Measurements from ENCODE around the gene KRTAP5-3.

The KRTAP5-3 gene

DNA sequence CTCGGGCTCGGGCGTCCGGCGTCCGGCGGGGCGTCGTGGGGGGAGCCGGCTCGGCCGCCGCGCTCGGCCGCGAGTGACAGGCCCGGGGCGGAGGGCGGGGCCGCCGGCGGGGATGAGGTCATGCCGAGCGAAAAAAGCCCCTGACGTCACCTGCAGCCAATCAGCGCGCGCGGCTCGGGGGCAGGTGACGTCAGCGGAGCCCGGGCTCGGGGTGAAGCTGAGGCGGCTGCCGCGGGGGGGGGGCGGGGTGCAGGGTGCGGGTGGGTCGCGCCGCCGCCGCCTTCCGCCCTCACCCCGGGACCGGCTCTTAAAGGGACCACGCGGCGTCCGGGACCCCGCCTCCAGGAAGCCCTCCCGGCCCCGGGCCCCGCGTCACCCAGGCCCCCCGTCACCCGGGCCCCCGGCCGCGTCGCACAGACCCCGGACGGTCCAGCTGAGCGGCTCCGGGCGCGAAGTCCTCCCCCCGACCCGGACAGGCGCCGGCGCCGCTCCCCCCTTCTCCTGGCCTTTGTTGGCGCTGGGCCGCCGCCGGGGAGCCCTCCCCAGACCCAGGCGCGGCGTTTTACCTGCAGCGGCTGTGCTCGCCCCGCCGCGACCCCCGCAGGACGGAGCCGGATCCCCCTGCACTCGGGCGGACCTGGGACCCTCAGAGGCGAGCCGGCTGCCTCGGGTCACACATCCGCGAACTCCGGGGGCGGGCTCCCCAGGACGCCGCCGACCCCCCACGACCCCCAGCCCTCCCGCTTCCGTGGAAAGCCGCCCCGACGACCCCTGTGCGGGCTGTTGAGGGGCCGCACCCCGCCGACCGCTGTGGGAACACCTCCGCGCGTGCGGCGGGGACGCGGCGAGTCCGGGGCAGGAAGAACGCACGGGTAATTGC, 35.8 kb downstream of the KRTAP5-3 start, which contains the start of gene DUSP8:
Gene DUSP8 (minus strand): TSS at position 75 of the 880 bp plus-strand sequence. CDS start 6,445 bp downstream, outside the sequence.
- peaks cover 13 to 29% of the 10 kb centered on the region in 2 donors for H3K4me1 Mint-ChIP-seq
- DNase-seq, result peak; percentile 66
- no peak within 1 kb of the TSS for H3K27ac Mint-ChIP-seq
- peak; percentile 47 to 56 for ATAC-seq (replicated peaks)
- H3K36me3 Mint-ChIP-seq, result no peaks in the 10 kb centered on the region
- no peaks in the 10 kb centered on the region for H3K9me3 Mint-ChIP-seq
- peak within 1 kb of the TSS; percentile 50 to 72 for H3K4me3 Mint-ChIP-seq
- H3K27me3 Mint-ChIP-seq, result peaks cover 46 to 66% of the 10 kb centered on the region in 2 donors

DNA sequence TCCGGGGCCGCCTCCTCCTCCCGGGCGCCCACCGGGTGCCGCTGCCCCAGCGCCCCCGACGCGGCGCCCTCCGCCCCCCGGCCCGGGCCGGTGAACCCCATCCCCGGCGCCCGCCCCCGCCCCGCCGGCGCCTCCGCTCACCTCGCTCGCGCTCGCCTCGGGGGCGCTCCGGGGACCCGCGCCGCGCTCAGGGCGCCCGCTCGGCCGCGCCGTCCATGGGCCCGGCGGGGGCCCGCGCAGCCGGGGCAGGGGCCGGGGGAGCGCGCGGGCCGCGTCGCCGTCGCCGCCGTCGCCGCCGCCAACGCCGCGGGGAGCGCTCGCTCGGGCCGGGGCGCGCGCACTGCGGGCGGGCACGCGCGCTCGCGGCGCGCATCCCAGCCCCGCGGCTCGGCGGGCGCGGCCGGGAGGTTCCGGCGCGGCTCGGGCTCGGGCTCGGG, 36.5 kb downstream of the KRTAP5-3 start:
- DNase-seq (no peak), ATAC-seq (replicated peaks) (no peak)
- no peak overlapping the region for H3K4me3 Mint-ChIP-seq
- H3K27me3 Mint-ChIP-seq, result peaks cover 47 to 68% of the 10 kb centered on the region in 2 donors
- no peak overlapping the region for H3K27ac Mint-ChIP-seq
- no peaks in the 10 kb centered on the region for H3K36me3 Mint-ChIP-seq
- no peaks in the 10 kb centered on the region for H3K9me3 Mint-ChIP-seq
- H3K4me1 Mint-ChIP-seq, result peaks cover 13 to 29% of the 10 kb centered on the region in 2 donors

DNA sequence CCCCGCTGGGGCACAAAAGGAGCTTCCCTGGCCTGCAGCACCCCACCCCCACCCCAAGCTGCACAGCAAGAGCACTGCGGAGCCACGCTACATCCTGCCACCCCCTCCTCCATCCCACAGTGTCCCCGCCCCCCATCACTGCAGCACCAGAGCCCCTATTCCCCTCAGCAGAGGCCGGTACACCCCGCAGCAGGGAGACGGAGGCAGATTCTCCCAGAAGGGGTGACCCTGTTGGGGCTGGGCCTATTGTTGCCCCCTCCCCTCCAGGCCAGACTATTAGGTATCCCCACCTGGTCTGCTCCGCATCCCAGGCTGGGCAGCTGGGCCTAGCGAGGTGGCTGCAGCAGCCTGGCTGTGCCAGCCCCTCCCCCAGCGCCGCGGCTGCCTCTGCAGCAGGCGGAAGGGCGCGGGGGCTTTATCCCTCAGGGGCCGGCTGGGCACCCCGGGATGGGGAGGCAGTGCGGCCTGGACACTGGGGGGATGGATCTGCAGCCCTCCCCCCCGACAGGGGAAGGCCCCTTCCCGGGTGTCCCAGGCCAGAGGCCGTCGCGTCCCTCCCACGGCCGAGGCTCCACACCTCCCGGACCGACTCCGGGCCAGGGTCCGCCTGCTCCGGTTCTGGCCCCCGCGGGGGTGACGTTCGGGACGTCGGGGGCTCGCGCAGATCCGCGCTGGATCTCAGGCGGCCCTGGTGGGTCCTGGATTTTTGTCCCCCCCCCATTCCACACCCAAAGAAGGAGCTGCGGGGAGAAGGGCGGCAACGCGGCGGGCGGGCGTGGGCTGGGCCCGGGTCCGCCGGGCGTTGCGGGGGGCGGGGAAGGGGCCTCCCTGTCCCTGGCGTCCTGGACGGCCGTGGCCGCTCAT, 37.1 kb downstream of the KRTAP5-3 start:
- DNase-seq (no peak), ATAC-seq (replicated peaks) (no peak)
- Mint-ChIP-seq H3K27ac (peak overlapping the region; percentile 42), H3K4me1 (peaks cover 13 to 29% of the 10 kb centered on the region in 2 donors), H3K36me3 (no peaks in the 10 kb centered on the region), H3K9me3 (no peaks in the 10 kb centered on the region), H3K27me3 (peaks cover 46 to 70% of the 10 kb centered on the region in 2 donors), H3K4me3 (peak overlapping the region; percentile 35 to 39)

DNA sequence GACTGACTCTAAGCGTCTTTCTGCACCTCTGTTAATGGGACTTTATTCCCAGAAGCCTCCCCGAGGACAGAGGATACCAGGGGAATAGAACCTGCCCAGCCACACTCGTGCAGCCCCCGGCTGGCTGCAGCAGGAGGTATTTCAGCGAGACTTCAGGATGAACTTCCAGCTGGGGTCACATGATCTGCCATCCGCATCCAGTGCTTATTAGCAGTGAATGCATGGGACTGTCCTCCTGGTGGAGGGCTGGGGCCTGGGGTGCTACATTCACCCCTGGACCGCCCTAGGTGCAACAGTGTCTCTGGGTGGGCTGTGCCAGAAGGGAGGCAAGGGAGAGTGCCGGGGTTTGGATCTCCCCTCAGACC, 37.8 kb downstream of the KRTAP5-3 start:
- H3K36me3 Mint-ChIP-seq, result no peaks in the 10 kb centered on the region
- no peaks in the 10 kb centered on the region for H3K9me3 Mint-ChIP-seq
- peak overlapping the region; percentile 42 for H3K27ac Mint-ChIP-seq
- peak overlapping the region in 1 of 2 donors; percentile 35 for H3K4me3 Mint-ChIP-seq
- peaks cover 13 to 29% of the 10 kb centered on the region in 2 donors for H3K4me1 Mint-ChIP-seq
- H3K27me3 Mint-ChIP-seq, result peaks cover 43 to 71% of the 10 kb centered on the region in 2 donors
- ATAC-seq (replicated peaks), result no peak
- DNase-seq, result no peak

DNA sequence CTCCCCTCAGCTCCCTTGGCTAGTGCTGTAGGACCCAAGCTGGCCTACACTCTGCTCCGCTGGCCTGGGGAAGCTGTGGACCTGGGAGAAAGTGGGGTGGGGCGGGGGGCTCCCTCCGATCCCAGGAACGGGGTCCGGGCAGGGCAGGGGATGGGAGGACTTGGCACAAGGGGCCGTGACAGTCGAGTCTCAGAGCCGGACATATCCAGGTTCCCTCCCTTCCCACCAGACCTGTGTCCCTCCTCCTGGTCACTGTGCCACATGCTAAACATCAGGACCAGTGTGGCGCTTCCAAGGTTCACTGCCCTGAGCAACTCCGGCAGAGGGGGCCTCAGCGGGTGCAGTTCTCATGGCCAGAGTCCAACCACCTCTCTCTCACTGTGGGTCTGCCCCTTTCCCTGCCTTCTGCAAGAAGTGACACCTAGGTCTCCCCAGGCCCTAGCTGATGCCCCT, 38.2 kb downstream of the KRTAP5-3 start:
- DNase-seq, result no peak
- Mint-ChIP-seq H3K4me1 (peaks cover 13 to 29% of the 10 kb centered on the region in 2 donors), H3K27me3 (peaks cover 41 to 71% of the 10 kb centered on the region in 2 donors), H3K9me3 (no peaks in the 10 kb centered on the region), H3K4me3 (no peak overlapping the region), H3K27ac (no peak overlapping the region), H3K36me3 (no peaks in the 10 kb centered on the region)
- ATAC-seq (replicated peaks), result no peak

DNA sequence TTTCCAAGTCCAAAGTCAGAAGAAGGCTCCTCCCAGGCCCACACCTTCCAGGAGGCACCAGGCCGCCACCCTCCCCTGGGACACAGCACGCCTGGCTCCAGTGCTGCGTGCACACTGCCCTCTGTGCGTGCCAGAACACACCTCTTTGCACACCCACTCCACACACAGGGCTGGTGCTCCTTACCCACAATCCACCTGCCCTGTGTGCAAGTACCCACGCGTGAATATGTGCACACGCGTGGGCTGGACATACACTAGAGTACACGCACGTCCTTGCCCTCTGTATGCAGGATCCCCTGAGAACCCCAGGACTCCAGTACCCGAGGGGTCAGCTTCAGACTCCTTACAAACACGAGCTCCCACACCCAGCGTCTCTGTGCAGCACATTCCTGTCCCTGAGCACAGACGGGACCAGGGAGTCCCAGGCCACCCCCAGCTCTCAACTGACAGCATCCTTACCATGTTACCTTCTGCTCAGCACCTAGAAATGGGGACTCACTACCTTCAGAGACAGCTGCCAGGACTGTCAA, 38.9 kb downstream of the KRTAP5-3 start:
- no peak overlapping the region for H3K4me3 Mint-ChIP-seq
- H3K4me1 Mint-ChIP-seq, result peaks cover 13 to 28% of the 10 kb centered on the region in 2 donors
- H3K36me3 Mint-ChIP-seq, result no peaks in the 10 kb centered on the region
- H3K27ac Mint-ChIP-seq, result no peak overlapping the region
- DNase-seq (no peak), ATAC-seq (replicated peaks) (no peak)
- no peaks in the 10 kb centered on the region for H3K9me3 Mint-ChIP-seq
- H3K27me3 Mint-ChIP-seq, result peaks cover 42 to 73% of the 10 kb centered on the region in 2 donors

DNA sequence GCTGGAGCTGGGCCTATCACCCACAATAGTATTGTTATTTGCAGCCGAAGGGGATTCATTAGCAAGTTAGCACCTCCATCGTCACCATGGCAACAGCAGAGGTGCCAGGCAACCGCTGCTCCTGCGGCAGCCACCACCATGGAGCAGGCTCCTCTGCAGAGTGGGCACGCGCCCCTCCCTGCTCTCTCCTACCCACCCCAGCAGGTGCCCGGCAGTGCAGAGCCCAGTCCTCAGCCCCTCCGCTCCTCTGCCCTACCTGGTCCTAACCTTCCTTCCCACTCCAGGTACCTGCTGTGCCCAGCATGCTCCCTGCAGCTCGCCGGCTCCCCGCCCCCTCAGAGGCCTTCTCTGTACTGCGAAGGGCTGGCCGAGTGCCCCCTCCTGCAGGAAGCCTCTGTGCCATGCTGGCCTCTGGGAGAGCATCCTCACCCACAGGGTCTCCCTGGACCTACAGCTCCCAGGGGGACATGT, 39.8 kb downstream of the KRTAP5-3 start:
- Mint-ChIP-seq H3K36me3 (no peaks in the 10 kb centered on the region), H3K4me1 (peaks cover 6 to 20% of the 10 kb centered on the region in 2 donors), H3K9me3 (no peaks in the 10 kb centered on the region), H3K4me3 (no peak overlapping the region), H3K27me3 (peaks cover 41 to 79% of the 10 kb centered on the region in 2 donors), H3K27ac (no peak overlapping the region)
- DNase-seq, result no peak
- no peak for ATAC-seq (replicated peaks)

DNA sequence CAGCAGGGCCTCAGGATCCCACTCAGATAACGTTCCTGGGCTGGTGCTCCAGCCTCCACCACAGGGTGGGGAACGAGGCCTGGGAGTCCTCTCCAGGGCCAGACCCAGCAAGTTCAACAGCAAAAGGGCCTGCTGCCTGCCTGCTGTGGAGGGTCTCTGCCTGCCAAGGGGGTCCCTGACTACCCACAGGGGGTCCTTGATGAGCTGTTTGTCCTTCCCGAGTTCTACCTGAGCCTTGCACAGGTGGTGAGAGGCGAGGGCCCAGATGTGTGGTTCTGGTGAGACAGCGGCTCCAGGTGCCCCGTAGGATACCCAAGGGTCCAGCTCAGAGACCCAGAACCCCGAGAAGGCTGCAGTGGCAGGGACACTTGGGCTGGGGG, 40.6 kb downstream of the KRTAP5-3 start:
- H3K36me3 Mint-ChIP-seq, result no peaks in the 10 kb centered on the region
- no peak for DNase-seq
- ATAC-seq (replicated peaks), result no peak
- H3K27ac Mint-ChIP-seq, result no peak overlapping the region
- H3K9me3 Mint-ChIP-seq, result no peaks in the 10 kb centered on the region
- peaks cover 41 to 80% of the 10 kb centered on the region in 2 donors for H3K27me3 Mint-ChIP-seq
- no peak overlapping the region for H3K4me3 Mint-ChIP-seq
- H3K4me1 Mint-ChIP-seq, result peaks cover 3 to 12% of the 10 kb centered on the region in 2 donors

DNA sequence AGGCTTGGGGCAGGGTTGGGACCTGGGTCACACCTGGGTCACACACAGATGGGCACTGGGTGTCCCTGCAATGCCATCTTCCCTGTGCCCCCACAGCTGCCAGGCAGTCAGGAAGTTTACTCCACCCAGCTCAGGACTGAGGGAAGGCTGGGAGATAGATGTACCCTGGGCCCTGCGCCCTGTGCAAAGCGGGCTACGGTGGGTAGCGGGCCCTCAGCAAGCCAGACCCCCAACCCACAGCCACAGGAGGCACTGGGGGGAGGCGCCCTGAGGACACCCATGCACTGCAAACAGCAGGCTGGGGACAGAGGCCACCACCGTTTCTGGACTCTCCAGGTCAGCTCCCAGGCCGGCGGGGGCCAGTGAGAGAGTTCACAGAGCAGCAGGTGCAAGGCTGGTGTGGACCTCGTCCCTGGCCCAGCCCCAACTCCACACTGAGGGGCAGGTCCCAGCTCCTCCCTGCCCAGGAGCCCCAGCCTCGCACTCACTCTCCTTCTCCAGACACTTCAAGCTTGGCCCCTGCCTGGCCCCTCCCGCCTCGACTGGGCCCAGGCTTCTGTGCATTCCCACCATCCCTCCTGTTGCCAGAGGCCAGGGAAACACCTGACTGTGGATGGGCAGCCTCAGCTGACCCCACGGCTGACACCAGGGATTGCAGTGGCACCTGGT, 41.1 kb downstream of the KRTAP5-3 start:
- H3K4me3 Mint-ChIP-seq, result no peak overlapping the region

DNA sequence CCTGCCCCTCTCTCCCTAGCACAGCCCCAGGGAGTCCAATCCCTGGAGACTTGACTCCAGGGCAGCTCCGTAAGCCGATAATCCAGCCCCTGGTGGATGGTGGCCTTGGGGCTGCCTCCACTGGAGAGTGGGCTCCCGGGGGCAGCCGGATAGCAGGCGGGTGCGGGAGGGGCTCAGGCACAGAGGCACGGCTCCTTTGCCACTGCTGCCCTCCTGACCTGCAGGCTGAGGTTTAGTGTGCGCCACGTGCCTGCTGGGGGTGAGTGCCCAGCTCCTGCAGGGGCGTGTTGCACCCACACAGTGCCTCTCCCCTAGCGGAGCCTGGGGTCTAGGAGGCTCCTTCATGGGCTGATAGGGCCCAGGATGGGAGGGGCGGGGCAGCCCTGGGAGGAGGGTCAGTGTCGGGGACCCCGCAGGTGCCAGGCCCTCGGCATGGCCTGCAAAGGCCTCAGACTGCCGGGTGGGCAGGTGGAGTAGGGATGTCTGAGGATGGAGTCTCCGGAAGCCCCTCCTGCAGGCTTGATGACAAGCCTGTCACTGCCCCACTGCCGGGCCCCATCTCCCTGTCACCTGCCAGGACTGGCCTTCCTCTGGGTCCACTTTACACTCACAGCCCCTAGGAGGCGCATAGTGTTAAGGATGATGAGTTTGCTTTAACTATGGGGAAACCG, 41.7 kb downstream of the KRTAP5-3 start:
- Mint-ChIP-seq H3K27ac (no peak overlapping the region), H3K36me3 (no peaks in the 10 kb centered on the region), H3K4me1 (peaks cover 3 to 12% of the 10 kb centered on the region in 2 donors), H3K27me3 (peaks cover 41 to 91% of the 10 kb centered on the region in 2 donors), H3K4me3 (no peak overlapping the region), H3K9me3 (no peaks in the 10 kb centered on the region)
- ATAC-seq (replicated peaks), result no peak
- DNase-seq, result no peak

More for the DNA sequence above, 41.1 kb downstream of the KRTAP5-3 start:
- DNase-seq, result no peak
- no peak overlapping the region for H3K27ac Mint-ChIP-seq
- no peak for ATAC-seq (replicated peaks)
- H3K36me3 Mint-ChIP-seq, result no peaks in the 10 kb centered on the region
- H3K4me1 Mint-ChIP-seq, result peaks cover 3 to 12% of the 10 kb centered on the region in 2 donors
- H3K27me3 Mint-ChIP-seq, result peaks cover 41 to 85% of the 10 kb centered on the region in 2 donors
- H3K9me3 Mint-ChIP-seq, result no peaks in the 10 kb centered on the region

DNA sequence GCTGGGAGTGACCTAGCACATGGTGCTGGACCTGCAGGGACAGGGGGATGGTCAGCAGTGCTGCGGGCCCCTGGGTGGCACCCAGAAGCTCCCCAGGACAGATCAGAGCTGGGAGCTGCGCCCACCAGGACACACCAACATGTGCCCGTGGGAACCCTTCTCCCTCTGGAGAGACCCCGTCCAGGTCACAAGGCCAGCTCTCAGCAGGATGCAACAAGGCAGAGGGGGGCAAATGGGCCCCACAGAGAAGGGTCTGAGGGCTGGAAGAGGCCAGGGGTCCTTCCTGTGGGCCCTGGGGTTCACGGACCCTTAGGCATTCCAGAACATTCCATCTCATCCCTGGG, 42.4 kb downstream of the KRTAP5-3 start:
- H3K4me3 Mint-ChIP-seq, result no peak overlapping the region
- H3K27me3 Mint-ChIP-seq, result peaks cover 40 to 91% of the 10 kb centered on the region in 2 donors
- ATAC-seq (replicated peaks), result no peak
- DNase-seq, result no peak
- H3K36me3 Mint-ChIP-seq, result no peaks in the 10 kb centered on the region
- H3K4me1 Mint-ChIP-seq, result peaks cover 3 to 12% of the 10 kb centered on the region in 2 donors
- no peak overlapping the region for H3K27ac Mint-ChIP-seq
- H3K9me3 Mint-ChIP-seq, result no peaks in the 10 kb centered on the region

DNA sequence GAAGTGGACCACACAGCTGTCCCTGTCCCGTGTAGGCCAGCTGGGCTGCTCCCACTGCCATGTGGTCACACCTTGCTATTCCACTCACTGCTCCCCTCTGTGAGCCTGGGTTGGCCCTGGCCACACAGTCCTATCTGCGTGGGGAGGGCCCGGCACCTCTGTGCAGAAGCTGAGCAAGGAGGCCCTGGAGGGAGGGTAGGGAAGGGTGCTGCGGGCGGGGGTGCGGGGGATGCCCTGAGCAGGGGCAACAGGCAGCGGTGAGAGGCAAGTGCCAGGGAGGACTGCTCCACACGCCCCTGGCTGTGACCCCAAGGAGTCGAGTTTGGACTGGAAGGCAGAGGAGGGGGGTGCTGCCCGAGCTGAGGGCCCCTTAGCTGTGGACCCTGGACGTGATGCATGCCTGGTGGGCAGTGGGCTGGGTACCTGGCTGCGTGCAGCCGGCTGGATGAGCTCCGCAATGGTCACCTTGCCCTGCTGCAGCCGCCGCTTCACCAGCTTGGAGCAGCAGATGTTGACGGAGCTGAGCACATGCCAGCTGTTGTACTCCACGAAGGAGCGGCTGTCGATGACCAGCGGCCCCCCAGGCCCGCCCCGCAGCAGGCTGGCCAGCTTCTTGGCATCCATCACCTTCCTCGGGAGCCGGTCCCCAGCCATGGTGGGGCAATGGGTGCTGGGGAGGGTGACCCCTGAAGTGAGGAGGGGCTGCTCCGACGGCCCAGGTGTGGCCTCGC, 42.9 kb downstream of the KRTAP5-3 start:
- Mint-ChIP-seq H3K4me3 (no peak overlapping the region), H3K36me3 (no peaks in the 10 kb centered on the region)

More for the DNA sequence above, 42.9 kb downstream of the KRTAP5-3 start:
- no peak for ATAC-seq (replicated peaks)
- H3K27me3 Mint-ChIP-seq, result peaks cover 37 to 91% of the 10 kb centered on the region in 2 donors
- DNase-seq, result no peak
- no peak overlapping the region for H3K27ac Mint-ChIP-seq
- H3K9me3 Mint-ChIP-seq, result no peaks in the 10 kb centered on the region
- H3K4me1 Mint-ChIP-seq, result peaks cover 3 to 12% of the 10 kb centered on the region in 2 donors

Data from stimulated activated naive B cell treated with anti-CD40 and anti-IgM and Interleukin-4, amounts not matched to agents 10 μg/mL and 1 μg/mL and 100 μg/mL, for 72 hours (primary cell).